Measurements from ENCODE around the gene PDZD2. TPM values are rescaled to one million over a fixed set of nuclear protein-coding genes. Genes with fewer than 3 reads are reported as not detected.

Gene PDZD2
- total RNA-seq: 1 to 10 TPM; 2.3 to 3.4 TPM

DNA sequence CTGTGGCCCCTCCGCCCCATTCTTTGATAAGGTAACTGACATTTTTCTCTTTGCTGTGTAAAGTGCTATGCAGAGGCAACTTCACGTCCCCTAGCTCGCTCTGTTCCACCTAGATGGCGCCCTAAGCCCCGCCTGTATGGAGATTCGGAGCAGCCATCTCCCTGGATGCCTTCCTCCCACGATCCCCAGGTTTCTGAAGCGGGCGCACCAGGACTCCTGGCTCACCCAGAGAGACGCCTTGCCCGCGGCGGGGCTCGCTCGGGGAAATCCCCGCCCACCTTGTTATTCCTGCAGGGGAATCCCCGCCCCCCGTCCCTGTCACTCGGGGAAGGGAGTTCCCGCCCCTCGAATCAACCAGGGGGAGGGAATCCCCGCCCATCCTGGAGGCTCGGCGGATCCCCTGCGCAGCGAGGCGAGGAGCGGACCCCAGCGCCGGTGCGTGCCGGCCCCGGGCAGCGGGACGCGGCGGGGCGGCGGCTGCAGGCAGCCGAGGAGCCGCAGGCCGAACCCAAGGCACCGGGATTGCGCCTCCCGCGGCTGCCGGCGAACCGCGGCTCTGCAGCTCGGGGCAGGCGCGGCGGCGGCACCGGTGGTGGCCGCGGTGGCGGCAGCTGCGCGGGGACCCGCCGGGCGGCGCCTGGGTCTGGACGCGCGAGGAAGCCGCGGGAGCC lies at the start of gene PDZD2:
TSS of gene PDZD2 (plus strand) at position 384 of the 671 bp plus-strand sequence.

Small RNA genes lying within 50 kb of the gene (small RNA-seq; reads per million reads assigned to genes)
- gene AC025458.1 (0.17 to 0.76 reads per million in 2 donors), gene MIR4279 (0 reads per million in 2 donors), gene RF00019 (0 reads per million in 2 donors), gene RNU6-358P (0 to 0.06 reads per million in 2 donors), gene RNU6-363P (1.8 to 10.9 reads per million in 2 donors), gene RNU6-760P (0 reads per million in 2 donors)

Other genes starting within 250 kb of the PDZD2 start
- gene DROSHA, start 107.0 kb upstream of the PDZD2 start, total RNA-seq: 10 to 100 TPM; 35.4 to 57.3 TPM
- gene C5orf22, start 106.8 kb upstream of the PDZD2 start, total RNA-seq: 10 to 100 TPM; 39.2 to 73.6 TPM